GM12872 (cell line): ENCODE results near the gene FAM13C.

Experiments used
- TF ChIP-seq, protein P1 (sequence below): IDR thresholded peaks from 3 replicates; pipeline ENCODE4 v1.5.1; 2011; ENCODE audit warnings: low read depth, mild to moderate bottlenecking, low read length, moderate library complexity; ENCODE audit not compliant: insufficient read depth

FAM13C gene

DNA sequence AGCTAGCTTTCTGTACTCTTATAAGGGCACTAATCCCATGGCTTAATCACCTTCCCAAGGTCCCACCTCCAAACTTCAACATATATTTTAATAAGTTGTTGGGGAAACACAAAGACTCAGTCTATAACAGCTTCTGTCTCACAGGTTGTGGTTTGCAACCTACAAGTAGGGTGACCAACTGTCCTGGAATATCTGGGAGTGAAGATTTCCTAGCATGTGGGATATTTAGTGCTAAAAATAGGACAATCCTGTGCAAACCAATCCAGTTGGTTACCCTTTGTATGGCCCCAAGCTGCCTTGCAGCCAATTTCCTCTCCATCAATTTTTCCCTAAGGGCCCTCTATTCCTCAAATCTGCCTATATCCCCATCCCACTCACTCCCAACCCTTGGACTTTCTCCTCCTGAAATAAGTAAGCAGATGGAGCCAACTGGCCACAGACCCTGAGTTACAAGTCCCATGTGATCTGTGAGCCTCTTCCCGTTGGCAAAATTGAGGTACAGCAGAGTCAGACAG is 82.3 kb downstream of the FAM13C start:
- TF ChIP-seq, protein P1, sequence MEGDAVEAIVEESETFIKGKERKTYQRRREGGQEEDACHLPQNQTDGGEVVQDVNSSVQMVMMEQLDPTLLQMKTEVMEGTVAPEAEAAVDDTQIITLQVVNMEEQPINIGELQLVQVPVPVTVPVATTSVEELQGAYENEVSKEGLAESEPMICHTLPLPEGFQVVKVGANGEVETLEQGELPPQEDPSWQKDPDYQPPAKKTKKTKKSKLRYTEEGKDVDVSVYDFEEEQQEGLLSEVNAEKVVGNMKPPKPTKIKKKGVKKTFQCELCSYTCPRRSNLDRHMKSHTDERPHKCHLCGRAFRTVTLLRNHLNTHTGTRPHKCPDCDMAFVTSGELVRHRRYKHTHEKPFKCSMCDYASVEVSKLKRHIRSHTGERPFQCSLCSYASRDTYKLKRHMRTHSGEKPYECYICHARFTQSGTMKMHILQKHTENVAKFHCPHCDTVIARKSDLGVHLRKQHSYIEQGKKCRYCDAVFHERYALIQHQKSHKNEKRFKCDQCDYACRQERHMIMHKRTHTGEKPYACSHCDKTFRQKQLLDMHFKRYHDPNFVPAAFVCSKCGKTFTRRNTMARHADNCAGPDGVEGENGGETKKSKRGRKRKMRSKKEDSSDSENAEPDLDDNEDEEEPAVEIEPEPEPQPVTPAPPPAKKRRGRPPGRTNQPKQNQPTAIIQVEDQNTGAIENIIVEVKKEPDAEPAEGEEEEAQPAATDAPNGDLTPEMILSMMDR = no peak

DNA sequence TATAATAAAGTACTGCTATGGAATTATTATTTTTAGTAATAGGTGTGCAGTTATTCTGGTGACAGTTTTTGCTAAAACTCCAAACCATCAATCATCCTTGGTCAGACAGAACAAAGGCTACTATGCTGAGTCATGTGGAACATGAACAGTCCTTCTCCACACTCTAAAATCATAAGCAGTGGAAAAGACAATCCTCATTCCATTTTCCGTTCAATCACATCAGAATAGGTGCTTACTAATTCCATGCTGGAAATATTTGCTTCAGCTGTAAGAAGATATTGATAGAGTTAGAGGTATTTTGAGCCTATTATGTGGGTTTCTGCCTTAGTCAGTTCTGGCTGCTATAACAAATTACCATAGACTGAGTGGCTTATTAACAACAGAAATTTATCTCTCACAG is 82.9 kb downstream of the FAM13C start:
- TF ChIP-seq, protein P1 = no peak

DNA sequence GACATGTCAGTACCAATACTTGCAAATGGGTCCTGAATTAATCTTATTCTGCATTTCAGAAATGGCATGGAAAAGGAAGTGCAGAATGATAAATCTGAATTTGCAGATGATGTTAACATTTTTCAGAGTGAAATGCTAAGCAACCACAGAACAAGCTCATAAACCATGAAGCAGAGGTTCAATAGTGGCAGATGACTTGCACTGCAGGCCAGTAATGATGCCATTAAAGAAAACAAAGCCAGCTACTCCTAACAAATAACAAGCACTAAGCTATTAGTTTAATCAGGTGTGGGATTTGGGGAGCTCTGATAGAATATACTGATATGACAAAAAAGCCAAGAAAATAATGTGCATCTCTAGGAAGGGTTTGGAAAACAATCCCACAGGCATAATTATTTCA is 85.4 kb downstream of the FAM13C start:
- TF ChIP-seq, protein P1 = no peak

DNA sequence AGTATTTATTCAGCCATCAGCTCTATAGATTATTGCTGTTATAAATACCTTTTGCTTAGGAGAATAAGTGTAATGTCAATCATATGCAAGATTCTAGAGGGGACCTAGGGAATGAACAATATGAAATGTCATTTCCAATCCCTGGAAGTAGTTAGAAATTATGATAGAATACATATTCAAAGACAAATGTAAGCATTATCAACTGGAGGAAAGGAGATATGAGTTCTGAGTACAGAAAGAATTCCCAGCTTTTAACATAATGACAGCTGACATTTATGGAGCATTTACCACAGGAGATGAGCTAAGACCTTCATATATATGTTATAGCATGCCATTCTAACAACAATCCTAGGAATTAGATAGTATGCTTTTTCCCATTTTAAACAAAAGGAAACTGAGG is 86.2 kb downstream of the FAM13C start:
- TF ChIP-seq, protein P1 = no peak

DNA sequence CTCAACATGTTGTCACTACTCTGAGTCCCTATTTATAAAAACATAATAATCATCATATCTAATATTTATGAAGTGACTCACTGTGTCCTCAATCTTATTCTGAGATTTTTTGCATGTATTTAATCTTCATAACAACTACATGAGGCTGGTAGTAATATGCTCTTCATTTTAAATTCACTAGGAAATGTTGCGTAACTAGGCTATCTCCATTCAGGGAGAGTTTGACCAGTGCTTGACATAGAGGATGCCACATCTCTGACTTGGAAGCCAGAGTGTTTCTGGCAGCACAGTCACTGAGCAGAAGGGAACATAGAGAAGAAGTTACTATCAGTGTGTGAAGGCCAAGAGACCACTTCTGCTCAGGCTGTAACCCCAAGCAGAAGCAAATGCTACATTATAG is 88.9 kb downstream of the FAM13C start:
- TF ChIP-seq, protein P1 = no peak

DNA sequence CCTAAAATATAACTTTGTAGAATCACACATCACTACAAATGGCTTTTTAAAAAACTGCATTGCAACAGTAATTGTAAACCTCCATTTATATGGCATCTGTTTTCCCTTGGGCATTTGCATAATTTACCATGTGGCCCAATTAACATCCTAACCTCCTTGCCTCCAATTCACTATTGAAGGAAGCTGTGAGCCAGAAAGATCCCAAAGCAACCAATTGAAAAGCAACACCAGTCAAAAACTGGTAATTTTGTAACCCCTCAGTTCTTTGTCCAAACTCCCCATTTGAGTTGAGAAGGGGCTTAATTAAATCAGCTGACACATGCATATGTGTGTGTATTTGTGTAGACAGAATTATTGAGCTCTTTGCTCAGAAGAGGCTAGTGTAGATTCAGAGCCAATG is 90.3 kb downstream of the FAM13C start:
- TF ChIP-seq, protein P1 = no peak

DNA sequence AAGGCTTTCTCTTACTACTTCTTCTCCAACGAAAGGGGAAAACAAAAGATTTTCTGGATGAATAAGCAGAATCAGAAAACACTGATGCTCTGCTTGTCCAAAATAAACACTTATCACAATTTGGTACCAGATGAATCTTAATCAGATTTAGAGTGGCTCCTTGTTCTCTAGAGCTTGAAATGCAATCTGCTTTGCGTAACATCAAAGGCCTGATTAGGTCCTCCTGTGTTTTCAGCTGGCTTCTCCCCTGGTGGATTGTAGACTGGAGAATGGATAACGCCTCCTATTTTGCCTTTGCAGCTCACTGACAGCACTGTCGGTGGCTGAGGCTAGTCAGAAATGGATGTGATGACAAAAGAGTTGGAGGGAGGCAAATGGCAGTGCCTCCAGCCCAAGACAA is 91.2 kb downstream of the FAM13C start:
- TF ChIP-seq, protein P1 = no peak
